ENCODE data around the gene PAH.

DNA sequence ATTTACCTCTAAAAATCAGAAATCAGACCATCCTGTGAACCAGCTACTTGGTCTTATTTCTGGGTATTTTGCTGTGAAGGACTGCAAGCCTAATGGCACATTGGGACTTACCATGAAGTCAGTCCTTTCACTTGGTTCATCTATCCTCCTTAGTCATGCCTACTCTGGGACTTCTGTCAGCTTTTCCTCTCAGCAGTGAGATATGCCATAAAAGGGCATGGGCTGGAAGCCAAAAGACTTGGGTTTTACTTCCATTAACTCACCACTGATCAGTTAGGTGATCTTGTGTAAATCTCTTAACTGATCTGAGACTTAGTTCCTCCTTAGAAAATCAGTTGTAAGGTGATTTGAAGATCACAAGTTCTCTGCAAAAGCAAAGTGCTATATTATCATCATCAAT, 116.5 kb downstream of the PAH start:
- TF ChIP-seq NRF1 (IDR thresholded peaks at IDR 0.05; ENCODE audit: low read depth, low read length), result no peak
- TF ChIP-seq, protein P1, sequence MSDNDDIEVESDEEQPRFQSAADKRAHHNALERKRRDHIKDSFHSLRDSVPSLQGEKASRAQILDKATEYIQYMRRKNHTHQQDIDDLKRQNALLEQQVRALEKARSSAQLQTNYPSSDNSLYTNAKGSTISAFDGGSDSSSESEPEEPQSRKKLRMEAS (IDR thresholded peaks at IDR 0.05; ENCODE audit: low read depth), result no peak
- TF ChIP-seq, protein P2, sequence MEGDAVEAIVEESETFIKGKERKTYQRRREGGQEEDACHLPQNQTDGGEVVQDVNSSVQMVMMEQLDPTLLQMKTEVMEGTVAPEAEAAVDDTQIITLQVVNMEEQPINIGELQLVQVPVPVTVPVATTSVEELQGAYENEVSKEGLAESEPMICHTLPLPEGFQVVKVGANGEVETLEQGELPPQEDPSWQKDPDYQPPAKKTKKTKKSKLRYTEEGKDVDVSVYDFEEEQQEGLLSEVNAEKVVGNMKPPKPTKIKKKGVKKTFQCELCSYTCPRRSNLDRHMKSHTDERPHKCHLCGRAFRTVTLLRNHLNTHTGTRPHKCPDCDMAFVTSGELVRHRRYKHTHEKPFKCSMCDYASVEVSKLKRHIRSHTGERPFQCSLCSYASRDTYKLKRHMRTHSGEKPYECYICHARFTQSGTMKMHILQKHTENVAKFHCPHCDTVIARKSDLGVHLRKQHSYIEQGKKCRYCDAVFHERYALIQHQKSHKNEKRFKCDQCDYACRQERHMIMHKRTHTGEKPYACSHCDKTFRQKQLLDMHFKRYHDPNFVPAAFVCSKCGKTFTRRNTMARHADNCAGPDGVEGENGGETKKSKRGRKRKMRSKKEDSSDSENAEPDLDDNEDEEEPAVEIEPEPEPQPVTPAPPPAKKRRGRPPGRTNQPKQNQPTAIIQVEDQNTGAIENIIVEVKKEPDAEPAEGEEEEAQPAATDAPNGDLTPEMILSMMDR (IDR thresholded peaks at IDR 0.05), result no peak
- TF ChIP-seq RXRA (IDR thresholded peaks at IDR 0.05; ENCODE audit: borderline replicate concordance, low read depth), result no peak
- TF ChIP-seq SMC3 (IDR thresholded peaks at IDR 0.05; ENCODE audit: low read depth, low read length), result no peak
- TF ChIP-seq RFX5 (IDR thresholded peaks at IDR 0.05; ENCODE audit: low read length), result no peak
- TF ChIP-seq SIN3A (IDR thresholded peaks at IDR 0.05; ENCODE audit: borderline replicate concordance, low read depth, low read length), result no peak

Measured in SK-N-SH (cell line).